Skeletal muscle satellite cell (primary cell): ENCODE measurements around the gene TEX101.
"Not testable (repeated sequence)": the region's sequence is repeated elsewhere in the genome, so short reads cannot be mapped to it uniquely, and the experiment has no call there.

Experiments used
- H3K27me3 ChIP-seq: 2 replicates; pipeline ENCODE4 v1.7.0; 2013; ENCODE audit warnings: low read length; ENCODE audit not compliant: control insufficient read depth, insufficient read depth
- H3K36me3 ChIP-seq: 2 replicates; pipeline ENCODE4 v1.7.0; 2013; ENCODE audit warnings: mild to moderate bottlenecking, control low read depth, low read length; ENCODE audit not compliant: insufficient read depth
- H3K4me1 ChIP-seq: 2 replicates; pipeline ENCODE4 v1.7.0; 2013; ENCODE audit warnings: low read length; ENCODE audit not compliant: control insufficient read depth, insufficient read depth
- H3K4me2 ChIP-seq: 2 replicates; pipeline ENCODE4 v1.7.0; 2013; ENCODE audit warnings: mild to moderate bottlenecking, low read length
- H3K4me3 ChIP-seq: 2 replicates; pipeline ENCODE4 v1.7.0; 2013; ENCODE audit warnings: low read length
- H3K9ac ChIP-seq: 2 replicates; pipeline ENCODE4 v1.7.0; 2013; ENCODE audit warnings: mild to moderate bottlenecking, low read depth, low read length, moderate library complexity
- H3K9me3 ChIP-seq: replicated peaks from 2 replicates; pipeline ENCODE4 v1.7.0; 2013; ENCODE audit warnings: mild to moderate bottlenecking, control low read depth, low read length

TEX101 gene

GRCh38 chr19:43390903-43391551 lies 23.7 kb upstream of the TEX101 start:
- not testable (repeated sequence) for H3K9ac ChIP-seq, H3K4me2 ChIP-seq, H3K4me3 ChIP-seq, H3K9me3 ChIP-seq, H3K4me1 ChIP-seq, H3K36me3 ChIP-seq
- peaks cover 14% of the 10 kb centered on the region for H3K27me3 ChIP-seq

- H3K9me3 ChIP-seq, H3K4me2 ChIP-seq, H3K9ac ChIP-seq, H3K4me3 ChIP-seq, H3K4me1 ChIP-seq, H3K36me3 ChIP-seq: not testable (repeated sequence)
- H3K27me3 ChIP-seq: peaks cover 16% of the 10 kb centered on the region
These were observed 23.1 kb upstream of the TEX101 start for GRCh38 chr19:43391552-43391935.

DNA sequence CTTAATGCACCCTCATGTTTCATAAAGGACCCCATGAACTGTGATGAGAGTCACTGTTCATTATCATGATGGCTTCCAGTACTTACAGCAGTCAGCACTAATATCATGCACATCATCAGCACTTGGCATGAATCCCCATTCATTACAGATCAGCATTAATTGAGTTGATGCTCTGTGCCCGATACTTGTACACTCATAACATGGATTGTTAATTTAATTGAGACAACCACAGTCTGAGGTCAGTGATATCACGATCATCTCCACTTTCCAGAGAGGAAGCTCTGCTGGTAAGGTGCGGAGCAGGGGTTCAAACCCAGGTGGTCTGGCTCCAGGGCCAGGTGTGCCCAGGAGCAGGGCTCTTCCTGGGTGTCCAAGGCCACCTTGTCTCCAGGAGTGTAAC lies 21.2 kb upstream of the TEX101 start:
- H3K9me3 ChIP-seq, H3K9ac ChIP-seq, H3K4me1 ChIP-seq, H3K36me3 ChIP-seq, H3K4me3 ChIP-seq, H3K4me2 ChIP-seq: not testable (repeated sequence)
- H3K27me3 ChIP-seq: peaks cover 17% of the 10 kb centered on the region

GRCh38 chr19:43395561-43395960 lies 19.1 kb upstream of the TEX101 start:
- H3K4me1 ChIP-seq: no peaks in the 10 kb centered on the region
- H3K36me3 ChIP-seq: no peaks in the 10 kb centered on the region
- no peak overlapping the region for H3K4me2 ChIP-seq
- no peak overlapping the region for H3K4me3 ChIP-seq
- peaks cover 30% of the 10 kb centered on the region for H3K27me3 ChIP-seq
- no peak overlapping the region for H3K9ac ChIP-seq
- H3K9me3 ChIP-seq: no peaks in the 10 kb centered on the region

DNA sequence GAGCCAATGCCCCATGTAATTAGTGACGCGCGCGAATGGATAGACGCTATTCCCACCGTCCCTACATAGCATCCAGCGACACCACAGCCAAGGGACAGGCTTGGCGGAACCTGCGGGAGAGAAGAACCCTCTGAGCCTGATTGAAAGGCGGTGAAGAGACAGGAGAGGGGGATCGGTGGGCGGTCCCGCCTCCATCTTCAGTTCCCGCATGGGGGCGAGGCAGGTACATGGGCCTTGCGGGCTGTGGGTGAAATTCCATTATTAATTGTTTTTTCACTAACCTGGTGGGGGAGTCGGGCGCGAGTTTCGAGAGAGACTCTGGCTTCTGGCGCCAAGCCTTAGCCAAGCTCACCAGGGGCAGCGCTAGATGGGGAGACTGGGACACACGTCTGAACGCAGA lies 8.4 kb upstream of the TEX101 start:
- Histone ChIP-seq H3K9me3 (no peaks in the 10 kb centered on the region), H3K4me3 (no peak overlapping the region), H3K4me2 (no peak overlapping the region), H3K4me1 (no peaks in the 10 kb centered on the region), H3K36me3 (no peaks in the 10 kb centered on the region), H3K9ac (no peak overlapping the region), H3K27me3 (peaks cover 17% of the 10 kb centered on the region)

- Histone ChIP-seq H3K4me2 (no peak overlapping the region), H3K9me3 (no peaks in the 10 kb centered on the region), H3K4me3 (no peak overlapping the region), H3K36me3 (no peaks in the 10 kb centered on the region), H3K27me3 (peaks cover 11% of the 10 kb centered on the region), H3K9ac (no peak overlapping the region), H3K4me1 (no peaks in the 10 kb centered on the region)
These were observed 7.2 kb upstream of the TEX101 start for GRCh38 chr19:43407416-43408005.

GRCh38 chr19:43408043-43408442 lies 6.6 kb upstream of the TEX101 start:
- no peaks in the 10 kb centered on the region for H3K4me1 ChIP-seq
- no peak overlapping the region for H3K9ac ChIP-seq
- no peaks in the 10 kb centered on the region for H3K36me3 ChIP-seq
- H3K9me3 ChIP-seq: no peaks in the 10 kb centered on the region
- peaks cover 10% of the 10 kb centered on the region for H3K27me3 ChIP-seq
- H3K4me2 ChIP-seq: no peak overlapping the region
- H3K4me3 ChIP-seq: no peak overlapping the region

GRCh38 chr19:43409415-43409814 lies 5.3 kb upstream of the TEX101 start:
- Histone ChIP-seq H3K4me3 (no peak overlapping the region), H3K4me1 (no peaks in the 10 kb centered on the region), H3K9me3 (no peaks in the 10 kb centered on the region), H3K27me3 (peaks cover 5% of the 10 kb centered on the region), H3K36me3 (no peaks in the 10 kb centered on the region), H3K9ac (no peak overlapping the region), H3K4me2 (no peak overlapping the region)

DNA sequence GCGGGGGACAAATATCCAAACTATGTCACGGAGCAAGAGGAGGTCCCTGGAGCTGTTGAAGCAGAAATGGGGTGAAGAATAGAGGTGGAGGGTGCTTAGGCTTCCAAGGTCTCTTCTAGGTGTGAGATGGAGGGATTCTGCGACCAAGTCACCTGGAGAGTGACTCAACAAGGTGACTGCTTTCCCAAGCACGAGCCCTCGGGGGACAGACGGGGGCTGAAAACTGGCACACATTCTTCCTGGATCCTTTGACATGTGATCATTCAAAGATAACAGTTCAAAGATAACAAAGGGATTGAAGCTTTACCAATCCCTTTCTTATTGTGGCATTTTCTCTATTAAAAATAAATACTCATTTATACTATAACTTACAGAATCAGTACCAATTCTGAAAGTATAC lies 2.2 kb upstream of the TEX101 start:
- H3K9ac ChIP-seq: no peak overlapping the region
- no peak overlapping the region for H3K4me2 ChIP-seq
- no peaks in the 10 kb centered on the region for H3K36me3 ChIP-seq
- no peaks in the 10 kb centered on the region for H3K4me1 ChIP-seq
- no peak overlapping the region for H3K4me3 ChIP-seq
- H3K27me3 ChIP-seq: no peaks in the 10 kb centered on the region
- H3K9me3 ChIP-seq: no peaks in the 10 kb centered on the region

GRCh38 chr19:43416951-43417623 lies 2.4 kb downstream of the TEX101 start:
- H3K4me2 ChIP-seq: no peak overlapping the region
- H3K27me3 ChIP-seq: no peaks in the 10 kb centered on the region
- no peaks in the 10 kb centered on the region for H3K36me3 ChIP-seq
- H3K9me3 ChIP-seq: no peaks in the 10 kb centered on the region
- no peaks in the 10 kb centered on the region for H3K4me1 ChIP-seq
- no peak overlapping the region for H3K4me3 ChIP-seq
- no peak overlapping the region for H3K9ac ChIP-seq

DNA sequence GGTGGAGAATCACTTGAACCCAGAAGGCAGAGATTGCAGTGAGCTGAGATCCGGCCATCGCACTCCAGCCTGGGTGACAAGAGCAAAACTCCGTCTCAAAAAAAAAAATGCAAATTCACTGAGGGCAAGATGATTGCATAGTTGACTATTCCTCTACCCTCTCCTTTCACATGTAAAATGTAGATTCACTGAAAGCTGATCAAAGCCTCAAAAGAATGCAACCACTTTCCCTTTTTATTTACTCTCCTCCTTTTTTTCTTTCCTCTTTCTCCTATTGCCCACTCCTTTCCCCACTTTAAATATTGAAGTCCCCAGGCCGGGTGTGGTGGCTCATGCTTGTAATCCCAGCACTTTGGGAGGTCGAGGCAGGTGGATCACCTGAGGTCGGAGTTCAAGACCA lies 6.3 kb downstream of the TEX101 start:
- no peak overlapping the region for H3K4me2 ChIP-seq
- H3K9me3 ChIP-seq: no peaks in the 10 kb centered on the region
- H3K27me3 ChIP-seq: peaks cover 7% of the 10 kb centered on the region
- H3K4me1 ChIP-seq: no peaks in the 10 kb centered on the region
- no peaks in the 10 kb centered on the region for H3K36me3 ChIP-seq
- H3K9ac ChIP-seq: no peak overlapping the region
- H3K4me3 ChIP-seq: no peak overlapping the region
